Measurements from ENCODE around the gene PTTG1IP.
A peak's percentile ranks its signal among the peaks of the same experiment; 100 is the strongest.
"Not testable (repeated sequence)": the region's sequence is repeated elsewhere in the genome, so short reads cannot be mapped to it uniquely, and the experiment has no call there.

PTTG1IP gene

GRCh38 chr21:44879238-44879637 is 5.7 kb upstream of the PTTG1IP start:
- not testable (repeated sequence) for DNase-seq

DNA sequence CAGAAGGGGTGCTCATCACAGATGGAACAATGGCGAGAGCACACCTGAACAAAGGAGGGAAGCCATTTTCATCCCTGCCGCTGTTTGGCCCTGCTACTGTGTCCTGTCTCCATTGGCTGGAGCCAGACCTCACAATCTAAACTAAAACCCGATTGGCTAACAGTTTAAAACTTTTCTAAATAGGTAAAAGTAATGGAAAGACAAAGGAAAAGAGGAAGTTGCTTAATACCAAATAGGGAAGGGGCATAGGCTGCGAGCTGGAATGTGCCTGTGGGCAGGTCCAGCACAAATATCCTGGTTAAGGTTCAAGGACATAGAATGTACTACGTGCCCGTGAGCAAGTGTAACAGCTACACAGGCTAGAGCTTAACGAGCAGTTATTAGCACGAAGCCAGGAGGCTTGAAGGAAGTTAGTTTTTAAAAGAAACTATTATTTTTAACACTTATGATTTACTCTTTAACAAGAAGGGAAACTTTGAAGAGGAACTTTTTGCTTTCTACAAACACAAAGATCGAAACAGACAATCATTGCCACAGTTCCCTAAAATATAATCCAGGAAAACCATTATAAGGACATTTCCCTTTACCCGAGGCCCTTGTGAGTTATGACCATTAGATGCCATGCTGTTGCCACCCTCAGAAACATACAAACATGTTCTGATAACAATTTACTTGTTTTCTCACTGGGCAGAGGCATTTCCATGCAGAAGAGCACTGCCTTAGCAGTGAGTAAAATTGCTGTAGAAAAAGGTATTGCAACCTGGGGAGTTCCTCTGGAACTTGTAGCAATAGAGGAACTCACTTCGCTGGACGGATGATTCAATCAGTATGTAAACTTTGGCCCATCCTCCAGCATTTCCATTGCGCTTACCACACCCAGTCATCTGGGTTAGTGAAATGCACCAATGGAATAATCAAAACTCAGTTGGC is 4.8 kb upstream of the PTTG1IP start:
- DNase-seq = no peak

DNA sequence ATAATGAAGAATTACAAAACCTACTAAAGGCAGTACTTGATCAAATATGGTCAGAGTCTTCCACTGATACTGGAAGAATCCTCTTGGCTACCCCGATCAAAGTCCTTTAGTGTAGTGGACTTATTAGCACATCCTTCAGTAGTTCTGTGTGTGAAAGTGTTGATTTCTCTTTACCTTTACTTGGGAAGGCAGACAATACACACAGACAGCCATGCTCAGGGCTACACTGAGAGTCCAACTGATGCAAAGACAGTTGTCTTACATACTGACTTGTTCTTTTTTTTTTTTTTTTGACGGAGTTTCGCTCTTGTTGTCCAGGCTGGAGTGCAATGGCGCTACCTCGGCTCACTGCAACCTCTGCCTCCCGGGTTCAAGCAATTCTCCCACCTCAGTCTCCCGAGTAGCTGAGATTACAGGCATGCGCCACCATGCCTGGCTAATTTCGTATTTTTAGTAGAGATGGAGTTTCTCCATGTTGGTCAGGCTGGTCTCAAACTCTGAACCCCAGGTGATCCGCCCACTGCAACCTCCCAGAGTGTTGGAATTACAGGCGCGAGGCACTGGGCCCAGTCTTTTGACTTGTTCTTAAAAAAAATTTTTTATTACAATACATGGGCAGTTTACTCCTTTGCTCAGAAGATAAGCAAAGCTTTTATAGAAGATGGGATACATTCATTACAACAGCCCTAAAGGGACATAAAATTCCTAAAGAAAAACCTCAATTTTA is 3.5 kb upstream of the PTTG1IP start:
- DNase-seq = no peak

DNA sequence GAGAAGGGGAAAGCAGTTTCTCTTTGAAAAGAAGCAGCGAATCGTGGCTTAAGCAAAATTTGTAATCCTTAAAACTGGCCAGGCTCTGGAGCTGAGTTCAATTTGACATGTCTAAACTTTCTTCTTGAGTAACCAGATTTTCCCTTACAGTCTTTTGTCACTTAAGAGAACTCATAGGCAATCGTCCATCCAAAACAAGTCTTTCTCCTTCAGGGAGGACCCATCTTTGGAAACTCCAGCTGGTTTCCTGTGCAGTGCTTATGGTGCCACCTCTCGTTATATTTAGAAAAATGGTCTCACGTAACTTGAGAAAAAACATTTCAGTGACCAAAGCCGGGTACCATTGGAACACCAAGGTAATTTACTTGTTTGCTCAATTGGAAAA is 1.8 kb upstream of the PTTG1IP start:
- DNase-seq = no peak

DNA sequence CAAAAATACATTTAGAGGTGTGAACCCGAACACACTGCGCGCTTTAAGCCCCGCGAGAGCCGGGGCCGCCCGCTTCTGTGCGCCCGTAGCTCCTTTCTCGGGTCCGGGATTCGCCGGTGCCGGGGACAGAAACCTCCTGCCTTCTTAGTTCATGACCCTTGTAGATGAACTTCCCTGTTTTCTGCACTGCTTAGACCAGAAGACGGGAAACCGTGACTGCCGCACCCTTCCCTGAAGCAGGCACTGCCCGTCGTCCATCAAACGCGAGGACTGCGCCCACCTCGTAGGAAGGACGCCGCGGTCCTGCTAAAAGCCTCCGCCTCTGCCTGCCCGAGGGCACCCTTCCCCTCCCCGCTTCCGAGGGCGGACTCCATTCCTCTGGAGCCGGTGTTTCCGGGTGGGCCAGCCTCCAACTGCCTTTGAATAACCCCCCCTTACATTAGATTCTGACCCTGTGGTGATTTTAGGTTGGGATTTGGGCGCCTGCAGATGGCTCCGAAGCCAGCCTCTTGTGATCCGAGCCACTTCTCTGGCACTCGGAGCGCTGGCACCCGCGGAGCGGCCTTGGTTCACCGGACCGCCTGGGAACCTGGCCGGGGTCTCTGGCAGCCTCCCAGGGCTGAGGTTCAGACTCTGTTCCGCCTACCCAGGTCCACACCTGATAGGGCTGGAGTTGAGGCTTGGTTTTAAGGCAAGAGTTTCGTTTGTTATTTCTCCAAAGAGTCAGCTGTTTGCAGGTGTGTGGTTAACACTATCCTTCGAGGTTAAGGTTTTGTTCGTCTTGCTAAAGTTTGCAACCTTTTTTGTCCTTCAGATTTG is 1.2 kb upstream of the PTTG1IP start:
- DNase-seq = no peak

- DNase-seq = no peak
Measured at GRCh38 chr21:44874240-44874496, 678 bp upstream of the PTTG1IP start.

GRCh38 chr21:44872649-44873355 is 688 bp downstream of the PTTG1IP start:
- DNase-seq = no peak

- DNase-seq = no peak
Measured at GRCh38 chr21:44872323-44872648, 1.2 kb downstream of the PTTG1IP start.

GRCh38 chr21:44871576-44872269 is 1.8 kb downstream of the PTTG1IP start:
- DNase-seq = no peak

GRCh38 chr21:44870748-44871495 is 2.6 kb downstream of the PTTG1IP start:
- DNase-seq = no peak

DNA sequence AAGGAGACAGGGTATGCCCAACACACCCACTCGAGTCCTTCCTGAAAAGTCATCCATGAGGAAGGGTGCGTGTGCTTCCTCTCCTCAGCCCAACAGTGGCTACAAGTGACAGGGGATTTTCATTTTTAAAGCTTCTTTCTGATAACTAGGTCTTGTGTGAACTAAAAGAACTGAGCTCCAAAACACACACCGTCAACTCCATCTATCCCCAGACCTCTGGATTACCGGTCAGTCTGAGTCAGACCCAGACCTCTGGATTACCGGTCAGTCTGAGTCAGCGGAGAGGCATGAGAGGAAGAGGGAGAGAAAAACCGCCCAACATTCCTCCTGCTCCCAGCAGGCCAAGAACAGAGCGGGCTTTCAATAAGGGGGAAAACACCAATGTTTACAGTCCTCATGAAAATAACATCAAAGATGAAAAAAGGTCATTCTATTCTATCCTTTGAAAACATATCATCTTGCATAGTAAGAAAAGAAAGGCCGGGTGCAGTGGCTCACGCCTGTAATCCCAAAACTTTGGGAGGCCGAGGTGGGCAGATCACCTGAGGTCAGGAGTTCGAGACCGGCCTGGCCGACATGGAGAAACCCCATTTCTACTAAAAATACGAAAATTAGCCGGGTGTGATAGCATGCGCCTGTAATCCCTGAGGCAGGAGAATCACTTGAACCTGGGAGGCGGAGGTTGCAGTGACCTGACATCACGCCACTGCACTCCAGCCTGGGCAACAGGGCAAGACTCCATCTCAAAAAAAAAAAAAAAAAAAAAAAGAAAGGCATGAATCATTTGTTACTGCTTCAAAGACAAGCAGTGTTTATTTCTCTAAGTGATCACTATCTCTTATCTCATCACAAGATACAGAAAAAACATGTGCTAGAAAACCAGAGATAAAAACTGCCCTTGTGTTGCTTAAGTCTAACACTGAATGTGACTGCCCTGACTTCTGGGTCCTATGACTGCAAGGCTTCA is 3.4 kb downstream of the PTTG1IP start:
- no peak for DNase-seq

DNA sequence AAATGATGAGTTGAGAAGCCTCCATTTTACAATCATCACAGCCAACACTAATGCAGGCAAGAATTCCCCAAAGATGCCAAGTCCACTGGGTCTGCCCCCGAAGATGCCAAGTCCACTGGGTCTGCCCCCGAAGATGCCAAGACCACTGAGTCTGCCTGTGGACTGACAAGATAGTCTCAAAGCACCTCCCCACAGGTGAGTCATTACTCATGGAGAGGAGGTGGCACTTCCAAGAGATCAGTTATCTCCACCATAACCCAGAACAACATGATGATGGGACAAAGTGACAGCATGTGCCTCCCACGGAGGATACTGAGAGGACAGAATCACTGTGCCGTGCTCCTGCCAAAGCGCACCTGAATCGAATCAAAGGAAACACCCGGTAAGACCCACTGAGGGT is 4.8 kb downstream of the PTTG1IP start:
- no peak for DNase-seq

GRCh38 chr21:44867999-44868700 is 5.3 kb downstream of the PTTG1IP start:
- no peak for DNase-seq

DNA sequence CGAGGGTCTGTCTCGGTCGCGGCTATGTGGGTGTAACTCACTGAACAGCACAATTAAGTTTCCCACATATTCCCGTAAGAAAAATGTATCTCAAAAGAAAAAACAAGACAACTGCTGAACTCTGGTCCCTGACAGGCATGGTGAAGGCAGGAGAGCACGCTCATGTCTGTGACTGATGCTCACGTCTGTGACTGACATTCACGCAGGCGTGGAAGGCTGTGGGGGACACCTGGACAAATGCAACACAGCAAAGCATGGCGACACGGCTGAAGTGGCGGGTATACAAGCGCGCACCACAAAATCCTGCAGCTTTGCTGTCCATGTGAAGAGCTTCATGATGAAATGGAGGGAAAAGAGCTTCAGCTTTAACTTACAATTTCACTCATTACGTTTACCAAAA is 6.0 kb downstream of the PTTG1IP start:
- no peak for DNase-seq

GRCh38 chr21:44866780-44867179 is 6.7 kb downstream of the PTTG1IP start:
- DNase-seq = peak; percentile 86

- no peak for DNase-seq
Measured at GRCh38 chr21:44865561-44866280, 7.8 kb downstream of the PTTG1IP start.

- no peak for DNase-seq
Measured at GRCh38 chr21:44862869-44863685, 10.4 kb downstream of the PTTG1IP start.

DNA sequence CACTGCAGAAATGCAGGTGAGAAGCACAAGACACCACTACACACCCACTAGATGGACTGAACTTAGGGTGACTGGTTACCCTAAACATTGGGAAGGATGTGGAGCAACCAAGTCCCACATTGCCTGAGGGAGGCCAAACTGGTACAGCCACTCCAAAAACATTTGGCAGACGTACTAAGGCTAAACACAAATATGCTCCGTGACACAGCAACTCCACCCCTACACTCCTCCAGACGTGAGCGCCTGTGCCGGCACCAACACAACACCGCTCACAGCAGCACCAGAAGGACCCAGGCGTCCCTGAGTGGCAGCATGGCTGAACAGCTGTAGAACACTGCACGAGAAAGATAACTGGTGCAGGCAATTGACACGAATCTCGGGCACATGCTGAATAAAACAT is 14.7 kb downstream of the PTTG1IP start:
- DNase-seq = no peak
